Measurements from ENCODE around the gene SLC13A4.

- TF ChIP-seq CTCF (IDR thresholded peaks at IDR 0.05) (no peak), POLR2A (IDR thresholded peaks at IDR 0.05) (no peak), POLR2AphosphoS5 (IDR thresholded peaks at IDR 0.05) (no peak)
Measured at GRCh38 chr7:135644729-135645128, 83.3 kb downstream of the SLC13A4 start.

Measured in breast epithelium (tissue), 3 donors.